Thoracic aorta (tissue), 2 donors: ENCODE data around the gene ITGAV. TPM values are rescaled to one million over a fixed set of nuclear protein-coding genes. Genes with fewer than 3 reads are reported as not detected.

ENCODE experiments used
- ATAC-seq: fragments of 150-250 bp; one replicate; pipeline ENCODE4 v1.8.0; 2017; ENCODE audit warnings: low read depth; ENCODE audit not compliant: insufficient number of reproducible peaks, low FRiP score
- DNase-seq: peaks from one replicate; pipeline ENCODE4 v3.0.0-alpha.2; 2020; ENCODE audit warnings: low spot score
- H3K27ac ChIP-seq, 2 donors: fragments of 200-600 bp; sonication (generic); 1 replicate in 1 of 2; 2 replicates in 1 of 2; pipeline ENCODE4 v1.5.1; 2016; ENCODE audit warnings: mild to moderate bottlenecking in 2 of 2, moderate library complexity in 2 of 2
- H3K27me3 ChIP-seq: fragments of 200-600 bp; sonication (generic); replicated peaks from 2 replicates; pipeline ENCODE4 v1.6.0; 2016; ENCODE audit warnings: mild to moderate bottlenecking; ENCODE audit not compliant: insufficient read depth
- H3K36me3 ChIP-seq: fragments of 200-600 bp; sonication (generic); one replicate; pipeline ENCODE4 v1.5.1; 2016
- H3K4me1 ChIP-seq, 2 donors: fragments of 200-600 bp; sonication (generic); 1 replicate in 1 of 2; 2 replicates in 1 of 2; pipeline versions ENCODE4 v1.5.1 to v1.6.0; 2016; ENCODE audit warnings: low read depth in 2 of 2, mild to moderate bottlenecking in 1 of 2; ENCODE audit not compliant: control insufficient read depth in 1 of 2
- H3K4me3 ChIP-seq: fragments of 200-600 bp; sonication (generic); 2 replicates; pipeline ENCODE4 v1.5.1; 2016; ENCODE audit warnings: mild to moderate bottlenecking
- H3K9me3 ChIP-seq: fragments of 200-600 bp; sonication (generic); 2 replicates; pipeline ENCODE4 v1.5.1; 2016
- CTCF ChIP-seq: fragments of 200-600 bp; sonication (generic); IDR thresholded peaks from one replicate; pipeline ENCODE4 v1.5.1; 2019; ENCODE audit warnings: antibody characterized with exemption
- total RNA-seq, 2 donors: library from RNA; depleted of rRNA; stranded (reverse); fragments of >200 nt; gene quantifications; one replicate each; pipeline versions ENCODE4 v1.1.0 to v1.2.3, GENCODE V29; 2016

ITGAV gene
- total RNA-seq, 2 donors from 2014 or later: 160 to 195 TPM

DNA sequence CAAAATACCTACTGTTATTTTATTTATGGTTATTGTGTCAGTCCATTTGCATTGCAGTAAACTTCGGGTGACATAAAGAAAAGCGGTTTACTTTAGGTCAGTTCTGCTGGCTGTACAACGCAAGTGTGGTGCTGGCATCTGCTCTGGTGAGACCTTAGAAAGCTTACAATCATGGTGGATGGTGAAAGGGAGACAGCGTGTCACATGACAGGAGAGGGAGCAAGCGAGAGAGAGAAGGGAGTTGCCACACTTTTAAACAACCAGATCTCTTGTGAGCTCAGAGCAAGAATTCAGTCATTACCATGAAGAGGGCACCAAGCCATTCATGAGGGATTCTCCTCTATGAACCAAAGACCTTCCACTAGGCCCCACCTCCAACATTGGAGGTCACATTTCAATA is 102.0 kb downstream of the ITGAV start:
- Histone ChIP-seq H3K9me3 (no peaks in the 10 kb centered on the region), H3K4me3 (no peak overlapping the region), H3K27me3 (no peaks in the 10 kb centered on the region), H3K4me1 (peaks cover 3 to 15% of the 10 kb centered on the region in 2 donors), H3K27ac (no peak overlapping the region), H3K36me3 (no peaks in the 10 kb centered on the region)
- ATAC-seq (no peak), DNase-seq (no peak)
- no peak for TF ChIP-seq CTCF

- Histone ChIP-seq H3K27ac (no peak overlapping the region), H3K9me3 (no peaks in the 10 kb centered on the region), H3K36me3 (no peaks in the 10 kb centered on the region), H3K4me3 (peak overlapping the region; percentile 93), H3K4me1 (peaks cover 3 to 15% of the 10 kb centered on the region in 2 donors), H3K27me3 (no peaks in the 10 kb centered on the region)
- no peak for ATAC-seq
- DNase-seq: no peak
- TF ChIP-seq CTCF: no peak
These were observed 103.6 kb downstream of the ITGAV start for GRCh38 chr2:186693446-186693832.

- DNase-seq: no peak
- Histone ChIP-seq H3K27ac (no peak overlapping the region), H3K4me1 (peaks cover 3 to 15% of the 10 kb centered on the region in 2 donors), H3K36me3 (no peaks in the 10 kb centered on the region), H3K27me3 (no peaks in the 10 kb centered on the region), H3K4me3 (peak overlapping the region; percentile 93), H3K9me3 (no peaks in the 10 kb centered on the region)
- no peak for TF ChIP-seq CTCF
- no peak for ATAC-seq
These were observed 105.4 kb downstream of the ITGAV start for GRCh38 chr2:186695081-186695756.

DNA sequence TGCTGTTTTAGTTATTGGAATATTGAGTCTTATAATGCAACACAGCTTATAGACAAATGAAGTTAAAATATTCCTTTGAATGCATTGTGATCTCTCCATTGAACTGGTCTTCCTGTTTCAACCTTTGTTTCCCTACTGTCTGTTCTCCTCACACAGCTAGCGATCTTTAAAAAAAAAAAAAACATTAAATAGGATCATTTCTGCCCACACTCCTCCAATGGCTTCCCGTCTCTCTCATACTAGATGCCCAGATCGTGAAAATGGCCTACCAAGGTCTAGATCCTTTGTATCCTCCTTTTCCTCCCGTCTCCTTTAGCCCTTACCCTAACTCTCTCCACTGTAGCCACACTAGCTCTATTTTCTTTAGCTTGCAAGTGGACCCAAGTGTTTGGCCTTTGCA is 106.4 kb downstream of the ITGAV start:
- Histone ChIP-seq H3K9me3 (no peaks in the 10 kb centered on the region), H3K36me3 (no peaks in the 10 kb centered on the region), H3K27me3 (no peaks in the 10 kb centered on the region), H3K4me3 (no peak overlapping the region), H3K4me1 (peaks cover 3 to 15% of the 10 kb centered on the region in 2 donors), H3K27ac (no peak overlapping the region)
- no peak for DNase-seq
- TF ChIP-seq CTCF: no peak
- ATAC-seq: no peak

- Histone ChIP-seq H3K9me3 (no peaks in the 10 kb centered on the region), H3K4me3 (no peak overlapping the region), H3K27ac (no peak overlapping the region), H3K27me3 (no peaks in the 10 kb centered on the region), H3K36me3 (no peaks in the 10 kb centered on the region), H3K4me1 (peaks cover 3 to 15% of the 10 kb centered on the region in 2 donors)
- no peak for TF ChIP-seq CTCF
- DNase-seq (no peak), ATAC-seq (no peak)
These were observed 106.9 kb downstream of the ITGAV start for GRCh38 chr2:186696804-186697203.
